ENCODE data around the gene CASP1.

- TF ChIP-seq POLR2A (IDR thresholded peaks at IDR 0.05; ENCODE audit: low read length) (no peak), GATA1 (IDR thresholded peaks at IDR 0.05; ENCODE audit: low read depth, low read length) (no peak)
These were observed 11.9 kb downstream of the CASP1 start, which contains the start of gene CASP5 for GRCh38 chr11:105023003-105023402.
